Gastrocnemius medialis (tissue), 4 donors: ENCODE data around the gene HS6ST2.

Experiments used
- CTCF ChIP-seq, 5 experiments: fragments of 450-650 bp in 3 of 5; fragments of 200-600 bp in 2 of 5; sonication (generic) in 2 of 5; IDR thresholded peaks in 4 of 5; conservative IDR thresholded peaks in 1 of 5; 1 replicate in 4 of 5; 2 replicates in 1 of 5; pipeline ENCODE4 v1.5.1; 2016 to 2019; ENCODE audit warnings: antibody characterized with exemption in 5 of 5, mild to moderate bottlenecking in 3 of 5, moderate library complexity in 3 of 5
- POLR2A ChIP-seq, 2 donors: fragments of 450-650 bp; IDR thresholded peaks; one replicate each; pipeline ENCODE4 v1.6.1; 2017; ENCODE audit warnings: antibody characterized with exemption in 2 of 2, mild to moderate bottlenecking in 2 of 2, moderate library complexity in 2 of 2

GRCh38 chrX:132716006-132716405, 242.4 kb downstream of the HS6ST2 start:
- TF ChIP-seq CTCF (IDR thresholded peaks at IDR 0.05 in 4 of 5, conservative IDR thresholded peaks at IDR 0.05 in 1 of 5) (no peak), POLR2A (IDR thresholded peaks at IDR 0.05) (no peak)
